Ectodermal cell (in vitro differentiated cells): ENCODE data around the gene GRAMD4.
"Not testable (repeated sequence)": the region's sequence is repeated elsewhere in the genome, so short reads cannot be mapped to it uniquely, and the experiment has no call there.

Experiments used
- H3K27ac ChIP-seq: 2 replicates; pipeline ENCODE4 v1.7.0; 2013; ENCODE audit warnings: mild to moderate bottlenecking, low read depth, low read length; ENCODE audit not compliant: insufficient read depth, poor library complexity, severe bottlenecking
- H3K27me3 ChIP-seq: 2 replicates; pipeline ENCODE4 v1.7.0; 2013; ENCODE audit warnings: mild to moderate bottlenecking, low read length; ENCODE audit not compliant: insufficient read depth, control insufficient read depth, poor library complexity, severe bottlenecking
- H3K36me3 ChIP-seq: one replicate; pipeline ENCODE4 v1.7.0; 2013; ENCODE audit warnings: low read length; ENCODE audit not compliant: control insufficient read depth, insufficient read depth
- H3K4me1 ChIP-seq: one replicate; pipeline ENCODE4 v1.7.0; 2013; ENCODE audit warnings: low read length; ENCODE audit not compliant: control insufficient read depth, insufficient read depth
- H3K4me3 ChIP-seq: 2 replicates; pipeline ENCODE4 v1.7.0; 2013; ENCODE audit warnings: low read depth, low read length, control low read depth; ENCODE audit not compliant: insufficient read depth
- H3K9me3 ChIP-seq: 2 replicates; pipeline ENCODE4 v1.7.0; 2013; ENCODE audit warnings: mild to moderate bottlenecking, low read length, moderate library complexity; ENCODE audit not compliant: control insufficient read depth
- WGBS, 2 experiments: methylation state at CpG; one replicate each; pipeline ENCODE4 v1.1.7; 2013; ENCODE audit warnings: missing lambda C conversion rate in 2 of 2; 5-methylcytosine and 5-hydroxymethylcytosine counted together

GRAMD4 gene

GRCh38 chr22:46638601-46639431 is 18.6 kb downstream of the GRAMD4 start:
- Histone ChIP-seq H3K27me3 (no peaks in the 10 kb centered on the region), H3K27ac (no peak overlapping the region), H3K4me3 (no peak overlapping the region), H3K9me3 (no peaks in the 10 kb centered on the region), H3K36me3 (no peaks in the 10 kb centered on the region), H3K4me1 (peaks cover 26% of the 10 kb centered on the region)
- 92 to 93% methylated on average over 18 of the region's 18 CpGs for WGBS, 2 experiments

- no peaks in the 10 kb centered on the region for H3K36me3 ChIP-seq
- WGBS, 2 experiments: 87 to 92% methylated on average over 11 of the region's 11 CpGs
- no peak overlapping the region for H3K27ac ChIP-seq
Measured at GRCh38 chr22:46639843-46640242, 19.7 kb downstream of the GRAMD4 start.

GRCh38 chr22:46640293-46641055 is 20.3 kb downstream of the GRAMD4 start:
- Histone ChIP-seq H3K4me3 (no peak overlapping the region), H3K27me3 (no peaks in the 10 kb centered on the region), H3K36me3 (no peaks in the 10 kb centered on the region), H3K9me3 (no peaks in the 10 kb centered on the region), H3K4me1 (peaks cover 18% of the 10 kb centered on the region), H3K27ac (no peak overlapping the region)
- WGBS, 2 experiments: 80 to 82% methylated on average over 20 to 24 of the region's 24 CpGs

More at GRCh38 chr22:46639843-46640242, 19.7 kb downstream of the GRAMD4 start:
- Histone ChIP-seq H3K9me3 (no peaks in the 10 kb centered on the region), H3K4me1 (peaks cover 24% of the 10 kb centered on the region), H3K4me3 (no peak overlapping the region), H3K27me3 (no peaks in the 10 kb centered on the region)

GRCh38 chr22:46641811-46642266 is 21.7 kb downstream of the GRAMD4 start:
- H3K27me3 ChIP-seq: no peaks in the 10 kb centered on the region
- 94 to 97% methylated on average over 7 of the region's 7 CpGs for WGBS, 2 experiments
- no peak overlapping the region for H3K4me3 ChIP-seq
- H3K9me3 ChIP-seq: no peaks in the 10 kb centered on the region
- peaks cover 9% of the 10 kb centered on the region for H3K4me1 ChIP-seq
- H3K27ac ChIP-seq: no peak overlapping the region
- H3K36me3 ChIP-seq: no peaks in the 10 kb centered on the region

GRCh38 chr22:46642840-46643480 is 22.8 kb downstream of the GRAMD4 start:
- 86 to 90% methylated on average over 5 of the region's 5 CpGs for WGBS, 2 experiments
- H3K9me3 ChIP-seq, H3K27me3 ChIP-seq, H3K4me3 ChIP-seq, H3K4me1 ChIP-seq, H3K27ac ChIP-seq, H3K36me3 ChIP-seq: not testable (repeated sequence)

GRCh38 chr22:46646531-46647215 is 26.5 kb downstream of the GRAMD4 start:
- H3K9me3 ChIP-seq: no peaks in the 10 kb centered on the region
- H3K27me3 ChIP-seq: no peaks in the 10 kb centered on the region
- H3K36me3 ChIP-seq: no peaks in the 10 kb centered on the region
- H3K27ac ChIP-seq: no peak overlapping the region
- H3K4me1 ChIP-seq: no peaks in the 10 kb centered on the region
- H3K4me3 ChIP-seq: no peak overlapping the region
- 95 to 96% methylated on average over 10 of the region's 10 CpGs for WGBS, 2 experiments

- 94 to 95% methylated on average over 2 of the region's 2 CpGs for whole genome bisulfite sequencing, 2 experiments
- H3K4me1 ChIP-seq: peaks cover 12% of the 10 kb centered on the region
- H3K27me3 ChIP-seq, H3K27ac ChIP-seq, H3K4me3 ChIP-seq, H3K36me3 ChIP-seq, H3K9me3 ChIP-seq: not testable (repeated sequence)
Measured at GRCh38 chr22:46648225-46648820, 28.1 kb downstream of the GRAMD4 start.

- H3K27me3 ChIP-seq: no peaks in the 10 kb centered on the region
- WGBS, 2 experiments: 90 to 92% methylated on average over 25 of the region's 25 CpGs
- H3K9me3 ChIP-seq: no peaks in the 10 kb centered on the region
- no peaks in the 10 kb centered on the region for H3K36me3 ChIP-seq
- no peak overlapping the region for H3K4me3 ChIP-seq
- H3K27ac ChIP-seq: no peak overlapping the region
- peaks cover 12% of the 10 kb centered on the region for H3K4me1 ChIP-seq
Measured at GRCh38 chr22:46649141-46650077, 29.2 kb downstream of the GRAMD4 start.
